ENCODE data around the gene C1QA. TPM values are rescaled to one million over a fixed set of nuclear protein-coding genes. Genes with fewer than 3 reads are reported as not detected.

Gene C1QA
- polyA plus RNA-seq, 1 donor from 2014 or later = not detected

DNA sequence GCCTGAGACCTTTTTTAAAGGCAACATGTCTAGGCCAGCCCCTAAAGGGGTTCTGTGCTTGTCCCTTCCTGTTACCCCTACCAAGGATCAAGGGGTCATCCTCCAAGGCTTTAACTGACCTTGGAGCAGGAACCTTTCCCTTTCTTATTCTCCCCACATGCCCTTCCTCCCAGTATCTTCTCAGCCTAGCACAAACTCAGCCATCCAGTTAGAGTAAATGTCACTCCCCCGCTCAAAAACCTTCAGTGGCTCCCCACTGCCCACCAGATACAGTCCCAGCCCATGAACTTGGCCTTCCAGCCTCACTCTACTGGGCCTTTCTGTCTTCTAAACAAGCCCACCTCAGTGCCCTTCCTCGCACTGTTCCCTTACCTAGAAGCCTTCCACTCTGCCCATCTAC is 25.5 kb downstream of the C1QA start:
- Histone ChIP-seq H3K9ac (ENCODE audit: low read length) (no peak overlapping the region), H3K27ac (ENCODE audit: low read length) (no peak overlapping the region), H3K4me3 (ENCODE audit: low read length) (no peak overlapping the region), H3K36me3 (ENCODE audit: insufficient read depth, low read length) (no peaks in the 10 kb centered on the region), H4K20me1 (ENCODE audit: insufficient read depth) (no peaks in the 10 kb centered on the region), H3K4me2 (ENCODE audit: low read length) (no peak overlapping the region), H3K9me2 (ENCODE audit: insufficient read depth, low read length) (no peaks in the 10 kb centered on the region), H3K79me2 (replicated peaks; ENCODE audit: insufficient read depth, low read length) (no peaks in the 10 kb centered on the region), H3K27me3 (ENCODE audit: insufficient read depth, low read depth, low read length) (no peaks in the 10 kb centered on the region), H2AFZ (ENCODE audit: low read depth, low read length) (no peak overlapping the region), H3K9me3 (ENCODE audit: low read length) (no peaks in the 10 kb centered on the region), H3F3A (ENCODE audit: insufficient read depth, low read length, poor library complexity, severe bottlenecking) (no peaks in the 10 kb centered on the region)
- no peak for TF ChIP-seq EP300 (conservative IDR thresholded peaks at IDR 0.05; ENCODE audit: poor library complexity, severe bottlenecking)

DNA sequence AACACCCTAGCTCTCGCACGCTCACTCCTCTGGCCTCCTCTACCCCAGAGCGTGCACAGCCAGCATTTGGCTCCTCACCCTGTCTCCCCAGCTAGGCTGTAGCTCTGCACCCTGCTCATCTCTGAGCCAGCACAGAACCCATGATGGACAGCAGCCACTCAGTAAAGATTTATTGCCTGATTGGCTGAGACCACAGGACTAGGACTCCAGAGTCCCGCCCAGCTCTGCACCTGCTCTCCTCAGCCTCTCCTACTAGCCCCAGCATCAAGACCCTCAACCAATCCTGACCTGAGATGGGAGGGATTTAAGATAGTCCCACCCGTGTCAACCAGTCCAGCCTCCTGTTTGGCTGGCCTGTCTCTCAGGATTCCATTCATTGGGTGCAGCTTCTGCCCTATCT is 25.9 kb downstream of the C1QA start:
- Histone ChIP-seq H3K9me2 (ENCODE audit: insufficient read depth, low read length) (no peaks in the 10 kb centered on the region), H4K20me1 (ENCODE audit: insufficient read depth) (no peaks in the 10 kb centered on the region), H3K27ac (ENCODE audit: low read length) (no peak overlapping the region), H3F3A (ENCODE audit: insufficient read depth, low read length, poor library complexity, severe bottlenecking) (no peaks in the 10 kb centered on the region), H3K4me2 (ENCODE audit: low read length) (no peak overlapping the region), H3K4me3 (ENCODE audit: low read length) (no peak overlapping the region), H3K27me3 (ENCODE audit: insufficient read depth, low read depth, low read length) (no peaks in the 10 kb centered on the region), H3K79me2 (replicated peaks; ENCODE audit: insufficient read depth, low read length) (no peaks in the 10 kb centered on the region), H3K9me3 (ENCODE audit: low read length) (no peaks in the 10 kb centered on the region), H3K36me3 (ENCODE audit: insufficient read depth, low read length) (no peaks in the 10 kb centered on the region), H2AFZ (ENCODE audit: low read depth, low read length) (no peak overlapping the region), H3K9ac (ENCODE audit: low read length) (no peak overlapping the region)
- TF ChIP-seq MXI1 (conservative IDR thresholded peaks at IDR 0.05; ENCODE audit: poor library complexity, severe bottlenecking) (no peak), TAF1 (IDR thresholded peaks at IDR 0.05; ENCODE audit: low read depth) (no peak), SMC3 (conservative IDR thresholded peaks at IDR 0.05; ENCODE audit: poor library complexity) (no peak), RAD21 (conservative IDR thresholded peaks at IDR 0.05) (no peak), POLR2AphosphoS5 (IDR thresholded peaks at IDR 0.05) (no peak), EP300 (conservative IDR thresholded peaks at IDR 0.05; ENCODE audit: poor library complexity, severe bottlenecking) (no peak), EZH2 (IDR thresholded peaks at IDR 0.05; ENCODE audit: borderline replicate concordance, insufficient read depth, low read length, poor library complexity, severe bottlenecking) (no peak)
- TF ChIP-seq, protein P1, sequence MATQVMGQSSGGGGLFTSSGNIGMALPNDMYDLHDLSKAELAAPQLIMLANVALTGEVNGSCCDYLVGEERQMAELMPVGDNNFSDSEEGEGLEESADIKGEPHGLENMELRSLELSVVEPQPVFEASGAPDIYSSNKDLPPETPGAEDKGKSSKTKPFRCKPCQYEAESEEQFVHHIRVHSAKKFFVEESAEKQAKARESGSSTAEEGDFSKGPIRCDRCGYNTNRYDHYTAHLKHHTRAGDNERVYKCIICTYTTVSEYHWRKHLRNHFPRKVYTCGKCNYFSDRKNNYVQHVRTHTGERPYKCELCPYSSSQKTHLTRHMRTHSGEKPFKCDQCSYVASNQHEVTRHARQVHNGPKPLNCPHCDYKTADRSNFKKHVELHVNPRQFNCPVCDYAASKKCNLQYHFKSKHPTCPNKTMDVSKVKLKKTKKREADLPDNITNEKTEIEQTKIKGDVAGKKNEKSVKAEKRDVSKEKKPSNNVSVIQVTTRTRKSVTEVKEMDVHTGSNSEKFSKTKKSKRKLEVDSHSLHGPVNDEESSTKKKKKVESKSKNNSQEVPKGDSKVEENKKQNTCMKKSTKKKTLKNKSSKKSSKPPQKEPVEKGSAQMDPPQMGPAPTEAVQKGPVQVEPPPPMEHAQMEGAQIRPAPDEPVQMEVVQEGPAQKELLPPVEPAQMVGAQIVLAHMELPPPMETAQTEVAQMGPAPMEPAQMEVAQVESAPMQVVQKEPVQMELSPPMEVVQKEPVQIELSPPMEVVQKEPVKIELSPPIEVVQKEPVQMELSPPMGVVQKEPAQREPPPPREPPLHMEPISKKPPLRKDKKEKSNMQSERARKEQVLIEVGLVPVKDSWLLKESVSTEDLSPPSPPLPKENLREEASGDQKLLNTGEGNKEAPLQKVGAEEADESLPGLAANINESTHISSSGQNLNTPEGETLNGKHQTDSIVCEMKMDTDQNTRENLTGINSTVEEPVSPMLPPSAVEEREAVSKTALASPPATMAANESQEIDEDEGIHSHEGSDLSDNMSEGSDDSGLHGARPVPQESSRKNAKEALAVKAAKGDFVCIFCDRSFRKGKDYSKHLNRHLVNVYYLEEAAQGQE (IDR thresholded peaks at IDR 0.05; ENCODE audit: borderline replicate concordance) = no peak
- TF ChIP-seq, protein P2, sequence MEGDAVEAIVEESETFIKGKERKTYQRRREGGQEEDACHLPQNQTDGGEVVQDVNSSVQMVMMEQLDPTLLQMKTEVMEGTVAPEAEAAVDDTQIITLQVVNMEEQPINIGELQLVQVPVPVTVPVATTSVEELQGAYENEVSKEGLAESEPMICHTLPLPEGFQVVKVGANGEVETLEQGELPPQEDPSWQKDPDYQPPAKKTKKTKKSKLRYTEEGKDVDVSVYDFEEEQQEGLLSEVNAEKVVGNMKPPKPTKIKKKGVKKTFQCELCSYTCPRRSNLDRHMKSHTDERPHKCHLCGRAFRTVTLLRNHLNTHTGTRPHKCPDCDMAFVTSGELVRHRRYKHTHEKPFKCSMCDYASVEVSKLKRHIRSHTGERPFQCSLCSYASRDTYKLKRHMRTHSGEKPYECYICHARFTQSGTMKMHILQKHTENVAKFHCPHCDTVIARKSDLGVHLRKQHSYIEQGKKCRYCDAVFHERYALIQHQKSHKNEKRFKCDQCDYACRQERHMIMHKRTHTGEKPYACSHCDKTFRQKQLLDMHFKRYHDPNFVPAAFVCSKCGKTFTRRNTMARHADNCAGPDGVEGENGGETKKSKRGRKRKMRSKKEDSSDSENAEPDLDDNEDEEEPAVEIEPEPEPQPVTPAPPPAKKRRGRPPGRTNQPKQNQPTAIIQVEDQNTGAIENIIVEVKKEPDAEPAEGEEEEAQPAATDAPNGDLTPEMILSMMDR (IDR thresholded peaks at IDR 0.05; ENCODE audit: poor library complexity, severe bottlenecking) = no peak

DNA sequence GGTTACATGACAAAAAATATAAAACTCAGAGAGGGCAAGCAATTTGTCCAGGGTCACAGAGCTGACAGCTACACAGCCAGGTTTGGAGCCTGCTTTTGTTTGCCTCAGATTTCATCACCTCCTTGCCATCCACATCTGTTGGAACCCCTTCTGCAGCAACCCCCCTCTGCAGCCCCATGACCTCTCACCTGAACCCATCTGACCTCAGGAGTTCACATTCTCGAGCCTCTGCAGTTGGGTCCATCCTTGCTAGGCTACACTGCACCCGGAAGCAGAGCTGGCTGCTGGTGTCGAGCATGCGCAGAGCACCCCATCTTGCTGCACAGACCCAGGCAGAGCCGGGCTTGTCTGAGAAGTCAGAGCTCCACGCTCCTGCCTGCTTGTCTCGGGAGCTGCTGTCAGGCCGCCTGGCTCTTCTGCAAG is 26.6 kb downstream of the C1QA start:
- Histone ChIP-seq H3K36me3 (ENCODE audit: insufficient read depth, low read length) (no peaks in the 10 kb centered on the region), H4K20me1 (ENCODE audit: insufficient read depth) (no peaks in the 10 kb centered on the region), H3K9me2 (ENCODE audit: insufficient read depth, low read length) (no peaks in the 10 kb centered on the region), H3K9ac (ENCODE audit: low read length) (no peak overlapping the region), H3K4me3 (ENCODE audit: low read length) (no peak overlapping the region), H3K4me2 (ENCODE audit: low read length) (no peak overlapping the region), H3K27me3 (ENCODE audit: insufficient read depth, low read depth, low read length) (no peaks in the 10 kb centered on the region), H3F3A (ENCODE audit: insufficient read depth, low read length, poor library complexity, severe bottlenecking) (no peaks in the 10 kb centered on the region), H2AFZ (ENCODE audit: low read depth, low read length) (no peak overlapping the region), H3K79me2 (replicated peaks; ENCODE audit: insufficient read depth, low read length) (no peaks in the 10 kb centered on the region), H3K27ac (ENCODE audit: low read length) (no peak overlapping the region), H3K9me3 (ENCODE audit: low read length) (no peaks in the 10 kb centered on the region)
- TF ChIP-seq SMC3 (conservative IDR thresholded peaks at IDR 0.05; ENCODE audit: poor library complexity) (no peak), POLR2AphosphoS5 (IDR thresholded peaks at IDR 0.05) (no peak), EP300 (conservative IDR thresholded peaks at IDR 0.05; ENCODE audit: poor library complexity, severe bottlenecking) (no peak)
- TF ChIP-seq, protein P2 (IDR thresholded peaks at IDR 0.05; ENCODE audit: poor library complexity, severe bottlenecking) = no peak
- TF ChIP-seq, protein P1 (IDR thresholded peaks at IDR 0.05; ENCODE audit: borderline replicate concordance) = no peak

Measured in neural cell (in vitro differentiated cells).